Osteoblast (primary cell): Measurements from ENCODE around the gene FAM200A. TPM values are rescaled to one million over a fixed set of nuclear protein-coding genes. Genes with fewer than 3 reads are reported as not detected.
A peak's percentile ranks its signal among the peaks of the same experiment; 100 is the strongest.
"Not testable (repeated sequence)": the region's sequence is repeated elsewhere in the genome, so short reads cannot be mapped to it uniquely, and the experiment has no call there.

ENCODE experiments used
- DNase-seq: peaks from one replicate; pipeline ENCODE4 v3.0.0; 2011; ENCODE audit warnings: low spot score, mixed read lengths; ENCODE audit not compliant: insufficient read length; ENCODE audit errors: missing footprints
- H2AFZ ChIP-seq: 2 replicates; pipeline ENCODE4 v1.6.0; 2011; ENCODE audit warnings: mild to moderate bottlenecking, low read length
- H3K27ac ChIP-seq: 2 replicates; pipeline ENCODE4 v1.5.1; 2011; ENCODE audit warnings: mild to moderate bottlenecking, low read depth, low read length, moderate library complexity
- H3K27me3 ChIP-seq: 2 replicates; pipeline ENCODE4 v1.6.0; 2012; ENCODE audit warnings: mild to moderate bottlenecking, control low read depth, inconsistent platforms, low read length, moderate library complexity; ENCODE audit not compliant: insufficient read depth
- H3K36me3 ChIP-seq: 2 replicates; pipeline ENCODE4 v1.5.1; 2011; ENCODE audit warnings: mild to moderate bottlenecking, low read length, control low read depth, moderate library complexity; ENCODE audit not compliant: insufficient read depth
- H3K4me1 ChIP-seq: 2 replicates; pipeline ENCODE4 v1.5.1; 2011; ENCODE audit warnings: mild to moderate bottlenecking, low read length, control low read depth, moderate library complexity; ENCODE audit not compliant: insufficient read depth
- H3K4me2 ChIP-seq: 2 replicates; pipeline ENCODE4 v1.6.0; 2011; ENCODE audit warnings: mild to moderate bottlenecking, low read length; ENCODE audit not compliant: insufficient read depth
- H3K4me3 ChIP-seq: fragments of 200-600 bp; sonication (generic); 3 replicates; pipeline ENCODE4 v1.5.1; 2012; ENCODE audit warnings: mild to moderate bottlenecking, low read length, inconsistent platforms; ENCODE audit not compliant: insufficient read depth
- H3K79me2 ChIP-seq: 2 replicates; pipeline ENCODE4 v1.6.0; 2012; ENCODE audit warnings: mild to moderate bottlenecking, low read length, control low read depth, inconsistent platforms; ENCODE audit not compliant: insufficient read depth
- H3K9me3 ChIP-seq: 2 replicates; pipeline ENCODE4 v1.5.1; 2011; ENCODE audit warnings: low read depth, low read length, control low read depth
- H4K20me1 ChIP-seq: 2 replicates; pipeline ENCODE4 v1.6.0; 2012; ENCODE audit warnings: mild to moderate bottlenecking, low read length, control low read depth; ENCODE audit not compliant: insufficient read depth
- CTCF ChIP-seq: IDR thresholded peaks from 2 replicates; pipeline ENCODE4 v1.5.1; 2011; ENCODE audit warnings: mild to moderate bottlenecking, low read depth, low read length, moderate library complexity; ENCODE audit errors: extremely low read depth
- total RNA-seq: library from RNA; depleted of rRNA; stranded (reverse); fragments of >200 nt; gene quantifications from 2 replicates; pipeline ENCODE4 v1.2.3, GENCODE V29; 2012

FAM200A gene
- total RNA-seq, 1 donor = 7.6 TPM

- TF ChIP-seq CTCF = no peak
- H3K4me2 ChIP-seq = no peak overlapping the region
- DNase-seq = no peak
Measured at GRCh38 chr7:99594948-99595745, 43.2 kb upstream of the FAM200A start.

GRCh38 chr7:99588868-99589267, 37.0 kb upstream of the FAM200A start:
- Histone ChIP-seq H4K20me1 (no peaks in the 10 kb centered on the region), H3K4me3 (no peak overlapping the region), H3K4me1 (no peaks in the 10 kb centered on the region), H3K79me2 (no peaks in the 10 kb centered on the region), H2AFZ (no peak overlapping the region), H3K36me3 (no peaks in the 10 kb centered on the region), H3K27ac (no peak overlapping the region), H3K4me2 (no peak overlapping the region), H3K27me3 (no peaks in the 10 kb centered on the region), H3K9me3 (no peaks in the 10 kb centered on the region)
- TF ChIP-seq CTCF = no peak
- no peak for DNase-seq

More at GRCh38 chr7:99594948-99595745, 43.2 kb upstream of the FAM200A start:
- Histone ChIP-seq H2AFZ (no peak overlapping the region), H3K36me3 (no peaks in the 10 kb centered on the region), H4K20me1 (no peaks in the 10 kb centered on the region), H3K9me3 (no peaks in the 10 kb centered on the region), H3K4me3 (no peak overlapping the region), H3K27ac (no peak overlapping the region), H3K79me2 (no peaks in the 10 kb centered on the region), H3K4me1 (no peaks in the 10 kb centered on the region), H3K27me3 (no peaks in the 10 kb centered on the region)

- H2AFZ ChIP-seq = peak overlapping the region; percentile 92
- not testable (repeated sequence) for H4K20me1 ChIP-seq, H3K27ac ChIP-seq, H3K79me2 ChIP-seq, H3K36me3 ChIP-seq, H3K9me3 ChIP-seq, H3K27me3 ChIP-seq, DNase-seq
- peak overlapping the region; percentile 76 for H3K4me3 ChIP-seq
- peak overlapping the region; percentile 94 for H3K4me2 ChIP-seq
- H3K4me1 ChIP-seq = peaks cover 17% of the 10 kb centered on the region
Measured at GRCh38 chr7:99580778-99581332, 28.9 kb upstream of the FAM200A start.

- Histone ChIP-seq H3K79me2 (no peaks in the 10 kb centered on the region), H3K4me3 (peak overlapping the region; percentile 76), H3K36me3 (no peaks in the 10 kb centered on the region), H3K9me3 (no peaks in the 10 kb centered on the region), H4K20me1 (peaks cover 6% of the 10 kb centered on the region), H2AFZ (peak overlapping the region; percentile 92), H3K4me2 (peak overlapping the region; percentile 94), H3K27ac (no peak overlapping the region), H3K27me3 (peaks cover 3% of the 10 kb centered on the region), H3K4me1 (peaks cover 17% of the 10 kb centered on the region)
- peak; percentile 77 for DNase-seq
- no peak for TF ChIP-seq CTCF
Measured at GRCh38 chr7:99579956-99580777, 28.3 kb upstream of the FAM200A start.
